Left lobe of liver (tissue), 2 donors: ENCODE measurements around the gene ADAMTS4. TPM values are rescaled to one million over a fixed set of nuclear protein-coding genes. Genes with fewer than 3 reads are reported as not detected.

ENCODE experiments used
- ATAC-seq: fragments of 200-7000 bp; cut with Tn5 transposase; one replicate; pipeline ENCODE4 v1.9.1; 2020; ENCODE audit warnings: mild to moderate bottlenecking, moderate library complexity
- DNase-seq: peaks from one replicate; pipeline ENCODE4 v3.0.0-alpha.2; 2020; ENCODE audit warnings: low spot score
- total RNA-seq: library from RNA; stranded (reverse); gene quantifications from one replicate; pipeline ENCODE4 v1.2.1, GENCODE V29; 2021
- donor health status: DM: no; HTN: no; CAD: no; lungs with moderate emphysema.
- donor health status: DM: no; HTN: yes; CAD: no.

ADAMTS4 gene
- total RNA-seq, 1 donor from 2014 or later, result 1.1 TPM

- ATAC-seq, result peak; percentile 96
- peak; percentile 92 for DNase-seq
Observed at GRCh38 chr1:161177112-161177935, 21.5 kb downstream of the ADAMTS4 start, which contains the start of gene B4GALT3. B4GALT3 (minus strand) TSS chr1:161177507; CDS start chr1:161176060, 1,447 bp downstream.

- no peak for DNase-seq
- no peak for ATAC-seq
Observed at GRCh38 chr1:161176468-161177111, 22.3 kb downstream of the ADAMTS4 start.

DNA sequence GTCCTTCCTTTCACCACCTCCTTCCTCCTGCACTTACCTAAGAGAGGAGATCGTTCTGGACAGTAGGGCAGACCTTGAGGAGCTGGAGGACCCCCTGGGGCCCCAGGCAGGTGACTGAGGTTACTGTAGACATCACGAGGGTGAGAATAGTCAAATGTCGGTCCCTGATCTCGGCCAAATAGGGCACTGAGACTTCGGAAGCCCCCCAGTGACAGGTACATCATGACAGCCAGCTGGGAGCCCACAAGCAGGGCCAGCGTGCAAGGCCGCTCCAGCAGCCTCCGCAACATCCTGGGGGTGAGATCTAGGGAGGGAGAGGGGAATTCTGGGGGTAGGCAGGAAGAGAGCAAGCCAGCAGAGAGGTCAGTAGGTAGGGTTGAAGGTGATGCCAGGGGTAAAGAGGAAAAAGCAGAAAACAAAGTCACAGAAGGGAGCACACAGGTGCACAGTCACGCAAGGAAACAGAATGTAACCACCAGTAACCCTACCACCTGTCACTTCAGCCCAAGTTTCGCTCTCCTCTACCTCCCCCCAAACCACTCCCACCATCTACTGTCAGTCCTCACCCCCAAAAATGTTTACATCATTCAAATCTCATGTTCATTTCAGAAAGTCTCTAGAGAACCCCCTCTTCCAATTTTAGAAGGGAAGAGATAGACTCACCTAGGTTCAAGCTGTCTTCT, 22.9 kb downstream of the ADAMTS4 start:
- DNase-seq (no peak), ATAC-seq (no peak)

DNA sequence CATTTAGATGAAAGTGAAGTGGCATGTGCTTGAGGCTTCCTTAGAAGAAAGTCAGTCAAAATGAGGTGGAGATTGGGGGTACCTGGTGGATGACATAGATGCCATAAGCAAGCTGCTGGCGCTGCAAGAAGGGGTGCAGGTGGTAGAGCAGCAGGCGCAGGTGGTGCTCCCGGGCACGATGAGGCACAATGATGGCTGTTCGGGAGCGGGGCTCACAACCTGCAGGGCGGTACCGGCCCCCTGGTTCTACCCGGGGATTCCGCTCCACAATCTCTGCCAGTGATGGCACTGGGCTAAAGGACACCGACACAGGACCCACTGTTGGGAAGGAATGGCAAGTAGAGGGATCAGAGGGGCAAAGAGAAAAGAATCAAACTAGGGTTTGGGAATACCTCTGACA, 23.9 kb downstream of the ADAMTS4 start:
- no peak for ATAC-seq
- no peak for DNase-seq

GRCh38 chr1:161173711-161174110, 25.1 kb downstream of the ADAMTS4 start:
- ATAC-seq, result no peak
- no peak for DNase-seq

DNA sequence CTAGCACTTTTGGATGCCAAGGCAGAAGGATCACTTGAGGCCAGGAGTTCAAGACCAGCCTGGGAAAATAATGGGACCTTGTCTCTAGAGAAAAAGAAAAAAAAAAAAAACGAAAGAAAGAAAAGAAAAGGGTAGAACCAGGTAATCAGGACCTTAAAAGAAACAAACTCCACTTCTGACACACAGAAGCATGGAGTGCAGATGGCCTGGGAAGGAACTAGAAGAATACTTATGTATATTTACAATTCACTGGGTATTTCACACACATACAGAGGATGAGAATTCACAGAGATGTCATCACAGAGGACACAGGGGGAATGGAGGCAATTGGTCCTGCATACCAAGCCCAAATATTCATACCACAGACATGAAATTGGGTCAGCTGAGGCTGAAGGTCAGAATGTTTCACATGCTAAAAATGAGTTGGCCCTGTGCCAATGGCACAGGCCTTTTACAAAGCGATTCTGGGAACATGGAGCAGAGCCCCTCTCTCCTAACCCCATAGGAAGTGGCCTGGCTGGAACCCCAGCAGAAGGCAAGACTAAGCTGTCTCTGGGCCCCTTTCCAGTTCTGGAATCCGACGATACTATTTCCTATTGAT, 26.0 kb downstream of the ADAMTS4 start:
- ATAC-seq (no peak), DNase-seq (no peak)

- DNase-seq, result no peak
- ATAC-seq, result no peak
Observed at GRCh38 chr1:161172349-161172748, 26.5 kb downstream of the ADAMTS4 start.

DNA sequence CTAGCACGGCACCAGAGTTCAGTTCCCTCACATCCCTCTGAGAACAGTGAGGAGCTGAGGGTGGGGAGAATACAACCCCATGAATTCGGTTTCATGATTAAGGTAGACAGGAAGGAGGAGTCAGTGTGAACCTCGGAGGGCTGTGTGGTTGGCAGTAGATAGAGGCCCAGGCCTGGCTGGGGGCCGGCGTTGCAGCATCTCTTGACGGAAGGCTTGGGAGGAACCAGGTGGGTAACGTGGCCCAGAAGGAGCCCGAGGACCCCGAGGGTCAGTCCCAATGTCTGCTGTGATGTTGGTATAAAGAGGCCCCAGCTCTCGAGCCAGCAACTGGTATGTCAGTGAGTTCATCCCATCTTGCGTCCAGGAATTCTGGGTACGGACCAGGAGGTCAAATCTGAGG, 27.2 kb downstream of the ADAMTS4 start:
- DNase-seq (no peak), ATAC-seq (no peak)

DNA sequence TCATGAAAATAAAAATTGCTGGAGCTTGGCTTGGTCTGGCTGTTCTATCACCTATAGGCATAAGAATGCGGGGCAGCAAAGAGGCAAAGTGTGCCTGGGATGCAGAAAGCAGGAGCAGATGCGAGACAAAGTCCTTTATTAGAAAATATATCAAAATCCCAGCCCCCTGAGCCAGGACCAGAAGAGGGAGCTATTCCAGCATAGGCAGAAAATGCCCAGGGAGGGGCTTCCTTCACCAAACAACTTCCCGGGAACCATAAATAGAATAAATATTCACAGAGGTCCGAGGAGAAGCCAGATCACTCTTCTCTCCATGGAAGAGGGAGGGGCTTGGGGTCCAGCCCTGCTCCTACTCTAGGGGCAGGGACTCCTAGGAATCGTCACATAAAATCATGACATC, 27.7 kb downstream of the ADAMTS4 start:
- DNase-seq (no peak), ATAC-seq (no peak)

DNA sequence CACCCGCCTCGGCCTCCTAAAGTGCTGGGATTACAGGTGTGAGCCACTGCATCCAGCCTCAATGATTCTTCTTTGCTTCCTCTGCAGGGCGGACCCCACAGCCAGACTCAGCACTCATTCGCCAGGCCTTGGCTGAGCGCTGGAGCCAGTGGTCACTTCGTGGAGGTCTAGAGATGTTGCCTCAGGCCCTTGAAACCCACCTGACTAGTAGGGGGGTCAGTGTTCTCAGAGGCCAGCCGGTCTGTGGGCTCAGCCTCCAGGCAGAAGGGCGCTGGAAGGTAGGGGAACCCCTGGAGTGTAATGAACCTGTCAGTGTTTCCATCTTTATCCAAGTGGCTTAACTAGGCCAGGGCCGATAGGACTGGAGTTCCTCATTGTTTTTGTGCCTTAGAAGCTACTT, 29.9 kb downstream of the ADAMTS4 start:
- DNase-seq (no peak), ATAC-seq (no peak)

GRCh38 chr1:161166669-161167548, 31.9 kb downstream of the ADAMTS4 start:
- DNase-seq, result no peak
- no peak for ATAC-seq

DNA sequence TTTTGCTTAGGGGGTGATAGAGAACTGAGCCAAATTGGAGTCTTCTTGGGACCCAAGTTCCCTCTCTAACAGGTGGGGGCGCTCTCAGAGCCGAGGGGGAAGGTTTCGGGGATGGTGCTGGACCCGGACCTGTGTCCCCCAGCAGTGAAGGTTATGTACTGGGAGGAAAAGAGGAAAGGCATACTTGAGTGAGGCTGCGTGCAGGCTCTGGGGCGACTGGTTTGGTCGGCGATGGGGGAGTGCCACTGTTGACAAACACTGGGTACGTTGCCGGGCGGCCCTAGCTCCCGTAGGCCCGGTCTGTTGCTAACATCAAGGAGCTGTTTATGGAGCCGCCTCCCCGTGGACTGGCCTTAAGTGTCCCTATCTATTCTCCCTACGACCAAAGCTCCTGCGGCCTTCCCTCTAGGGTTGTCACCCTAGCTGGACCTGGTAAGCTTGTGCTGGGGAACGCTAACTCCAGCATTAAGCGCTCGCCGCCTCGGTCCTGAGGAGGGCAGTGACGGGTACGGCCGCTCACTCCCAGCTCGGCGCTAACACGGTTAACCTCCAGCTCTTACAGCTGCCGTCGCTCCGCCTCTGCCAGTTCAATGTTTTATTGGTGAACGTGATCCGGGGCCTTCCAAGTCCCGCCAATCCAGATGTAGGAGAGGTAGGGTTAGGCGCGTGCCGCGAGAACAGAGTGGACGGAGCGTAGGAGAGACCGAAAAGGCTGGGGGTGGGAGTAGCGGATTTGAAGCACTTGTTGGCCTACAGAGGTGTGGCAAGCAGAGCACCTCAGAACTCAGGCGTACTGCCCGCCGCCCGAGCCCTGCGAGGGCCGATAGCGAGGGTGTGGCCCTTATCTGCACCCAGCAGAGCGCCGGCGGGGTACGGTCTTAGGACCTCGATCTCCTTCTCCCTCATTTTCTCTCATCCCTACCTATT, 32.8 kb downstream of the ADAMTS4 start, which contains the start of gene PPOX:
PPOX (plus strand) TSS at position 685 of the 927 bp plus-strand sequence. CDS start 422 bp downstream, outside the sequence.
- ATAC-seq, result peak; percentile 93
- DNase-seq, result peak; percentile 98

- ATAC-seq, result no peak
- no peak for DNase-seq
Observed at GRCh38 chr1:161164901-161165610, 33.8 kb downstream of the ADAMTS4 start.

GRCh38 chr1:161163793-161164192, 35.1 kb downstream of the ADAMTS4 start:
- DNase-seq, result no peak
- no peak for ATAC-seq

- ATAC-seq, result no peak
- DNase-seq, result no peak
Observed at GRCh38 chr1:161162806-161163205, 36.0 kb downstream of the ADAMTS4 start.

DNA sequence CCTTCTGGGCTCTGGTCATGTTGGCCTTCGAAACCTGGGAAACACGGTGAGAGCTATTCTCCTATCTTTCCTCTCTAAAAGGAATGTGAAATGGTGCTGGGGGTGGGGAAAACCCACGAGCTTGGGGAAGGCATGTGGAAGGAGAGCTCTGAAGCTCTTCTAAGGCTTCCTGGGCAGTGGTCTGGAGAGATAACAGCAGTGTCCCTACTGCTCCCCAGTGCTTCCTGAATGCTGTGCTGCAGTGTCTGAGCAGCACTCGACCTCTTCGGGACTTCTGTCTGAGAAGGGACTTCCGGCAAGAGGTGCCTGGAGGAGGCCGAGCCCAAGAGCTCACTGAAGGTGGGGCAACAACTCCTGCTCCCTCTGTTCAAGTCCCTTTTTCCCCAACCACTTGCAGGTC, 36.8 kb downstream of the ADAMTS4 start:
- no peak for ATAC-seq
- DNase-seq, result no peak

GRCh38 chr1:161161652-161162051, 37.2 kb downstream of the ADAMTS4 start:
- DNase-seq (no peak), ATAC-seq (no peak)

GRCh38 chr1:161160671-161161145, 38.1 kb downstream of the ADAMTS4 start:
- DNase-seq, result peak; percentile 46
- ATAC-seq, result no peak
